ENCODE results near the gene PPIL6. TPM values are rescaled to one million over a fixed set of nuclear protein-coding genes. Genes with fewer than 3 reads are reported as not detected.
A peak's percentile ranks its signal among the peaks of the same experiment; 100 is the strongest.
"Not testable (repeated sequence)": the region's sequence is repeated elsewhere in the genome, so short reads cannot be mapped to it uniquely, and the experiment has no call there.

The PPIL6 gene
- total RNA-seq, 1 donor from 2014 or later = 13.3 TPM

GRCh38 chr6:109393886-109394281, 46.5 kb downstream of the PPIL6 start:
- peak; percentile 73 for DNase-seq (ENCODE audit: low read depth)

- DNase-seq (ENCODE audit: low read depth) = no peak
These were observed 47.1 kb downstream of the PPIL6 start for GRCh38 chr6:109393157-109393885.

- no peak for DNase-seq (ENCODE audit: low read depth)
These were observed 50.7 kb downstream of the PPIL6 start for GRCh38 chr6:109389650-109390274.

DNA sequence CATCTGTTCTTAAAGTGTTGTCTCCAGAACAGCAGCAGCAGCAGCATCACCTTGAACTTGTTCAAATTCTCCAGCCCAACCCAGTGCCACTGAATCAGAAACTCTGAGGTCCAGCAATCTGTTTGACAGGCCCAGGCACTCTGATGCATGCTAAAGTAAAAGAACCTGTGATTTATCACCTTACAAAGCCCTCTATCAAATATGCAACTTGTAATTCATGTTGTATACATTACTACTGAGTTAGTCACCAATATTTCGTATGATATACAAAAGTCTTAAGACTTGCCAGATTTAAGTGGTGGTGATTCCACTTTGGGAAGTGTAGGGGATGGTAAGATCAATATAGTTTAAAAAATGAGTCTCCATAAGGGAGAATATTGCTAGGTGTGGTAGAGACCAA, 52.2 kb downstream of the PPIL6 start:
- no peak for DNase-seq (ENCODE audit: low read depth)

DNA sequence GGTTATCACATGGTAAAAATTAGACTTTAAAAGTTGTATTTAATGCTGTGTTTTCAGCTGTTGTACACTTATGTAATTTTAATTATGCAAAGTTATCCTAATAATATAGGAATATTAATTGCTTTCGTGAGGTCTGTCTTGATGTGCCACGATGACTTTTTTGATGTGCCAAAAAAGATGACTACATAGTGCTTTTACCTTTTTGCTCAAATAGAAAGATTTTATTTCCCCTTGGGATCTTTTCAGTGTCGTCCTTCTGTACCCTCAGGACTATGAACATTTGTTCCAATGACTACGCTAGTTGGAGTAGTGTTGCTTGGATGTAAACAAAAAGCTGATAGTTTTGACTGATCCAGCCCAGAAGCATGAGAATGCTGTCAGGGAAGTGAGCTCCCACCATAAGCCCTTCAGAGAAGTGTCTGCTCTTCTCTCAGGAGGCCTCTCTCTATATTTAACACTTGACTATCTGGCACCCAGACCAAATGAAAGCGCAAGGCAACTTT, 56.9 kb downstream of the PPIL6 start:
- DNase-seq (ENCODE audit: low read depth) = no peak

- DNase-seq (ENCODE audit: low read depth) = peak; percentile 88
These were observed 57.6 kb downstream of the PPIL6 start for GRCh38 chr6:109382576-109383437.

DNA sequence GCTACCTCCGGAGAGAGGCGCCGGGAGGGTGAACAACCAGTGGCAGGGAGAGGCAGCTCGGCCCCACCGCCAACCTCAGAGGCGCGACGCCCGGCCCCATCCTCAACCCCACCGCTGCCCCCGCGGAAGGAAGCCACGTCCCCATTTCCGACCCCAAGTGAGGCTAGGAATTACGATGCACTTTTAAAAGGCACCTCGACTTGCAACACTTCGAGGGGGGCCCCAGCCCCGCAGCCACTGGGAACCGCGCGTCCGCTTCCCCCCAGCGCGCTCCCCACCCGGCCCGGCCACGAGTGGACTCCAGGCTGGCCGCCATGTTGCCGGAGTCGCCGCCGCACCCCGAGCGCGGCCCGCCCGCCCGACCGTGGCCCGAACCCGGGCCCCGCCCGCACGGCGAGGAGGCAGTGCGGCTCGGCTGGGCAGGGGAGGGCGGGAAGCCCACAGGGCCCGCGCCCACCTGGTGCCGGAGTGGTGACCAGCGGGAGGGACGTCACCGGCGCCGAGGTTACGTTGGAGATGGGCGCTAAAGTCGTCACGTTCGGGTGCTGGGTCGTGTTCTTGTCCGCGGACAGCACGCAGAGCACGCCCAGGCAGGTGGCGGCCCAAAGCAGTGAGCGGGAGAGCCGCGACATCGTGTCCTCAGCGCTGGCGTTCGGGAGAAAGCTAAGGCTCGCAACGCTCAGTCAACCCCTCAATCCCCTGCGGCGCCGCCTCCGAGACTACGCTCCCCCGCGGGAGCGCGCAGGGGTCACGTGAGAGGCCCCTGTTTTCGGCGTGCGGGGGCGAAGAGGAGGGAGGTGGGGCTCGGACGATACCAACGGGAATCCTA, 58.5 kb downstream of the PPIL6 start, which contains the start of gene CD164:
Gene CD164 (minus strand): TSS at position 721 of the 829 bp plus-strand sequence. CDS start 89 bp downstream, at position 632.
- DNase-seq (ENCODE audit: low read depth) = peak; percentile 66

DNA sequence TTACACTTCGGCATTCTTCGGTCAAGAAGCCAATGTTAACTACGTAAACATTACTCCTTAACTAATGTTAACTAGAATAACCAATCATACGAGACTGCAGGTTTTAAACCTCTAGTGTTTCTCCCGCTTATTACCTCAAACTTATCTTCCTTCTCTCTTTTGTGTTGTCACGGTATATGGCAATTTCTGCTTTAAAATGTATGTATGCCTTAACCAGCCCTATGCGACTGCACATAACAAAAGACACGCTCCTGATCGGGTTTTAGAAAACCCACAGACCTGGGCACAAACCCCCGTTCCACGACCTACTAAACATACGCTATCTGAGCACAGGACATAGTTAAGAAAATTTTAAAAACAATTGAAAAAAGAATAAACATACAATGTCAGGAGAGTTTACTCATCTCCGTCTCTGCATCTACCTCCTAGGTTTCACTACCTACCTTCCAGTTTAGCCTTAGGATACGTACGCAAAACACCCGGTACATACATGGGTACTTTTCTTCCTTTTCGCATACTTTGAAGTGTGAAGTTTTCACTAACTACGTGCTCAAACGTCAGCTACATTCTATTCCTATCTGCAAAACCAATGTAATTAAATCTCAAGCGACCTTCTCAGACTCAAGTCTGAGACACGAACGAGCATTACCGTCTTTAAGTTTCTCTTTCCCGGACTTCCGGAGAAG, 59.2 kb downstream of the PPIL6 start:
- DNase-seq (ENCODE audit: low read depth) = peak; percentile 34

DNA sequence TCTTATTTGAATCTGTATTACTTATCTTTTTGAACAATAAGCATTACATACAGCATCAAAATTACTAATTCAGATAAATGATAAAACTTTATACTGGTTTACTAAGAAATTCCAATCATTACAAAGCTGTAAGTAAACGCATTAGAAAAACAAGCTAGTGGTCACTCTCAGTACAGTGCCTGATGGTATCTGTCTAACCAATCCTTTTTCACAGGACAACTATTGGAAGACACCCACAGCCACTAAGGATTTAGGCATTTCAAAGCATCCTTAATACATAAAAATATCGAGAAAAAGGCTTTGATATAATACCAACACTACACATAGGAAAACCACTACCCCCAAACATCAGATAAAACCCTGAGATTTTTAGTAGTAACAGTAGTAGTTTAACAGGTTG, 60.7 kb downstream of the PPIL6 start:
- DNase-seq (ENCODE audit: low read depth) = peak; percentile 34

- no peak for DNase-seq (ENCODE audit: low read depth)
These were observed 62.7 kb downstream of the PPIL6 start for GRCh38 chr6:109377717-109378116.

DNA sequence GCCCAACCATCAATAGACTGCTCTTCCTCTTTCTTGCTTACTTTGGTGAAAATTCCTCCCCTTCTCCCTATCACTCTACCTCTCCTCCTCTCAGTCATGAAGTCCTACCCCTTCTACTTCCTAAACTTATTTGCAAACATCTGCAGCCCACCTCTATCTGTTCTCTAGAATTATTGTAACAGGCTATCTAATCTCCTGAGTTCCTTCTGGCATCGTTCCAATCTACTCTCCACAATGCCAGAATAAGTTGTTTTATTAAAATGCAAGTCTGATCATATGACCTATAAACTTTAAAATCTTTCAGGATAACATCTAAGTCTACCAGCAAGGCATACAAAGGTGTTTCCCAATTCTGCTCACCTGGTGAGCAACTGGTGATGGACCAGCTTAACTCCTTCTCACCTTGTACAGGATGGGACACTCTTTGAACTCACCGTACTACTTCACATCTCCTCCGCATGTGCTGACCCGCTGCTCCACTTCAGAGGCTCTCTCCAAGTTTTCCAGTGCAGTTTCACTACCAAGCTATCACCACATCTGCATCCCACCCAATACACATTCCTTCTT, 66.0 kb downstream of the PPIL6 start:
- DNase-seq (ENCODE audit: low read depth) = no peak

- DNase-seq (ENCODE audit: low read depth) = peak; percentile 47
These were observed 66.7 kb downstream of the PPIL6 start for GRCh38 chr6:109373762-109374161.

- no peak for DNase-seq (ENCODE audit: low read depth)
These were observed 67.1 kb downstream of the PPIL6 start for GRCh38 chr6:109373331-109373730.

- DNase-seq (ENCODE audit: low read depth) = peak; percentile 79
These were observed 68.3 kb downstream of the PPIL6 start for GRCh38 chr6:109372130-109372529.

DNA sequence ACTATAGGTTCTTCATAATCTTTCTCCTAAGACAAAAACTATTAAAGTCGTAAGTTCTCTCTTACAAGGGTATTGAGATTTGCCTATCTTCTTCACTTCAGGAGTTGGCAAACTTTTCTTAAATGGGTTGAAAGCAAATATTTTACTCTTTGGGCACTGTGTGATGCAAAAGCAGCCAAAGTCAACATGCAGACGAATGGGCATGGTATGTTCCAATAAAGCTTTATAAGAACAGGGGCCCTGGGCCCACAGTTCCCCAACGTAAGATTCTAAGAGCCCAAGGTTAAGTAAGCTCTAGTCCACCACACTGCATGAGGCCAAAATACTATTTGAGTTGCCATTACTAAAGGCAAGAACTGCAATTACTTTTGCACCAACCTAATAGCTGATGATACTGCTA, 69.6 kb downstream of the PPIL6 start:
- no peak for DNase-seq (ENCODE audit: low read depth)

DNA sequence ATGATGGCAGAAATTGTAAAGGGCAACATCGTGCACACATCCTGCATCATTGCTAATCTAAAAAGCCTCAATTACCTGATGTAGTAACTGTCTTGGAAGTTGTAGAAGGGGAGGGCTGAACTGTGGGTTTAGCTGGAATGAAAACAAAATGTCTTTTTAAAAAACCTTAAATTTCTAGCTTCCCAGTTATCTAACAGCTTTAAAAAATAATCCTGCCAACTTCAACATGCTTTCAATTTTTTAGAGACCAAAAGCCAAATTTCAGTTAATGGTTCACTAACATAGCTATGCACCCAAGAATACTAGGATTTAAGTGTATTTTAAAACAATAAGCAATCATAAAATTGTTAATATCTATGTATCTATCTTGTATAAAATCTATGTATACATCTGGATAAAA, 70.1 kb downstream of the PPIL6 start:
- no peak for DNase-seq (ENCODE audit: low read depth)

GRCh38 chr6:109369728-109370127, 70.7 kb downstream of the PPIL6 start:
- no peak for DNase-seq (ENCODE audit: low read depth)

- not testable (repeated sequence) for DNase-seq (ENCODE audit: low read depth)
These were observed 75.9 kb downstream of the PPIL6 start for GRCh38 chr6:109364382-109365078.

DNA sequence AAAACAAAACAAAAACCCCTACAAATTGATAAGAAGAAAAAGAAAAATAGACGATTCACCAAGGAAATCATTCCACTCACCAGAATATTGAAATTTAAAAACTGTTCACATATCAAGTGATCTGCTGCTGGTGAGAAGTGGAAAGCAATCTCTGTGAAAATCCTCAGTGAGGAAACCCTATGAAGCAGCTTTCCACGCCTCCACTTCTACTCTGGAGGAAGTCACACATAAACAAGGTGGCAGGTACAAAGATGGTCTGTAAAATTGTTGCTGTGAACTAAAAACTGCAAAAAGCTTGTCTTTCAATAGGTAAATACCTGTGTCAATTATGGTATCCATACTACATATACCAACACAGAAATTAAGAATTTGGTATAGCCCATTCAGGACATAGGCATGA, 76.7 kb downstream of the PPIL6 start:
- DNase-seq (ENCODE audit: low read depth) = no peak
